ENCODE measurements around the gene MYL10. TPM values are rescaled to one million over a fixed set of nuclear protein-coding genes. Genes with fewer than 3 reads are reported as not detected.
A peak's percentile ranks its signal among the peaks of the same experiment; 100 is the strongest.

The MYL10 gene
- not detected in 2 replicates for total RNA-seq (2014; rRNA removed; shearing (Covaris generic))
- not detected in 2 replicates for total RNA-seq (2022)
- Bru-seq, nascent RNA: not detected
- not detected for BruChase-seq, experiment 1, labeled RNA remaining after a 6-hour chase
- BruChase-seq, experiment 2, labeled RNA remaining after a 2-hour chase: percentile 7 among the genes with signal in this experiment
- long read RNA-seq: 0 reads

- Histone ChIP-seq H3K9me2 (ENCODE audit: insufficient read depth, low read length) (no peaks in the 10 kb centered on the region), H3K36me3 (ENCODE audit: insufficient read depth, low read length) (no peaks in the 10 kb centered on the region), H4K20me1 (ENCODE audit: insufficient read depth, low read length) (no peaks in the 10 kb centered on the region), H3K9me3 (ENCODE audit: low read length) (no peaks in the 10 kb centered on the region), H3K4me2 (ENCODE audit: low read length) (no peak within 1 kb of the TSS), H2AFZ (ENCODE audit: low read length) (no peak within 1 kb of the TSS), H3K4me3 (ENCODE audit: low read depth, low read length, poor library complexity, severe bottlenecking) (no peak within 1 kb of the TSS), H3K4me1 (ENCODE audit: insufficient read depth, low read length, poor library complexity, severe bottlenecking) (no peaks in the 10 kb centered on the region), H3K79me2 (ENCODE audit: insufficient read depth, low read depth, low read length) (no peaks in the 10 kb centered on the region), H3K27ac (ENCODE audit: low read depth, low read length, poor library complexity, severe bottlenecking) (no peak within 1 kb of the TSS)
- CTCF ChIA-PET (ENCODE audit: unreplicated experiment): no interaction called here
- intact Hi-C loops (cut with micrococcal nuclease; ENCODE audit: unreplicated experiment): no loop called here
- BruUV-seq (replicated peaks): no TSS peak
- TF ChIP-seq CTCF (conservative IDR thresholded peaks at IDR 0.05; ENCODE audit: low read length) (no peak), EZH2phosphoT487 (IDR thresholded peaks at IDR 0.05; ENCODE audit: borderline replicate concordance, low read depth, low read length) (no peak)
- POLR2A ChIA-PET: no interaction called here
- no peak for DNase-seq (ENCODE audit: low spot score)
Observed at GRCh38 chr7:101629171-101629570, at the start of gene MYL10. MYL10 (minus strand) TSS chr7:101629296; CDS start chr7:101629118, 178 bp downstream.

- no peak overlapping the region for H3K4me3 ChIP-seq (ENCODE audit: low read depth, low read length, poor library complexity, severe bottlenecking)
- H2AFZ ChIP-seq (ENCODE audit: low read length): no peak overlapping the region
- CTCF ChIA-PET (ENCODE audit: unreplicated experiment): no interaction called here
Observed at GRCh38 chr7:101678658-101679057, 49.6 kb upstream of the MYL10 start.

More at GRCh38 chr7:101678658-101679057, 49.6 kb upstream of the MYL10 start:
- intact Hi-C loops (cut with micrococcal nuclease; ENCODE audit: unreplicated experiment): no loop called here
- Histone ChIP-seq H3K27ac (ENCODE audit: low read depth, low read length, poor library complexity, severe bottlenecking) (no peak overlapping the region), H3K9me2 (ENCODE audit: insufficient read depth, low read length) (no peaks in the 10 kb centered on the region), H3K36me3 (ENCODE audit: insufficient read depth, low read length) (no peaks in the 10 kb centered on the region), H3K9me3 (ENCODE audit: low read length) (no peaks in the 10 kb centered on the region), H3K4me1 (ENCODE audit: insufficient read depth, low read length, poor library complexity, severe bottlenecking) (peaks cover 4% of the 10 kb centered on the region), H3K79me2 (ENCODE audit: insufficient read depth, low read depth, low read length) (no peaks in the 10 kb centered on the region), H3K4me2 (ENCODE audit: low read length) (no peak overlapping the region), H4K20me1 (ENCODE audit: insufficient read depth, low read length) (no peaks in the 10 kb centered on the region)
- no peak for TF ChIP-seq EZH2phosphoT487 (IDR thresholded peaks at IDR 0.05; ENCODE audit: borderline replicate concordance, low read depth, low read length)
- no peak for TF ChIP-seq CTCF (conservative IDR thresholded peaks at IDR 0.05; ENCODE audit: low read length)
- BruUV-seq (replicated peaks): no TSS peak
- POLR2A ChIA-PET: no interaction called here
- no peak for DNase-seq (ENCODE audit: low spot score)
